HAP-1 (cell line): ENCODE measurements around the gene VTI1B.
"Not testable (repeated sequence)": the region's sequence is repeated elsewhere in the genome, so short reads cannot be mapped to it uniquely, and the experiment has no call there.

Source experiments
- DNase-seq, 2 experiments: peaks; one replicate each; pipeline ENCODE4 v3.0.0-alpha.2; 2016 to 2020; ENCODE audit warnings: low spot score in 2 of 2
- H3K27me3 ChIP-seq: fragments of 250-450 bp; sonication (Bioruptor Pico); 2 replicates; pipeline ENCODE4 v1.5.1; 2020; ENCODE audit warnings: low read depth, mild to moderate bottlenecking, moderate library complexity
- H3K36me3 ChIP-seq: fragments of 250-450 bp; sonication (Bioruptor Pico); replicated peaks from 2 replicates; pipeline ENCODE4 v1.5.1; 2020; ENCODE audit warnings: mild to moderate bottlenecking
- H3K4me1 ChIP-seq: fragments of 250-450 bp; sonication (Bioruptor Pico); 2 replicates; pipeline ENCODE4 v1.5.1; 2020; ENCODE audit warnings: mild to moderate bottlenecking
- H3K4me3 ChIP-seq: fragments of 250-450 bp; sonication (Bioruptor Pico); 2 replicates; pipeline ENCODE4 v1.5.1; 2020; ENCODE audit warnings: mild to moderate bottlenecking, moderate library complexity
- H3K9me3 ChIP-seq: fragments of 250-450 bp; sonication (Bioruptor Pico); 2 replicates; pipeline ENCODE4 v1.5.1; 2020; ENCODE audit warnings: mild to moderate bottlenecking, moderate library complexity
- in situ Hi-C: fragments of 300-500 bp; cut with MboI; formaldehyde crosslinking; loops from 3 replicates; pipeline ENCODE4 v1.14.3; 2020; ENCODE audit warnings: low sequenced_read_pairs, inconsistent platforms, mixed read lengths

Gene VTI1B

GRCh38 chr14:67633451-67634147 lies 40.8 kb downstream of the VTI1B start:
- in situ Hi-C loops, result no loop called here
- DNase-seq, result no peak
- Histone ChIP-seq H3K4me3 (no peak overlapping the region), H3K27me3 (no peaks in the 10 kb centered on the region), H3K9me3 (no peaks in the 10 kb centered on the region), H3K4me1 (no peaks in the 10 kb centered on the region), H3K36me3 (no peaks in the 10 kb centered on the region; the same call in 1 of the 2 replicates)

- no peaks in the 10 kb centered on the region for H3K9me3 ChIP-seq
- in situ Hi-C loops, result no loop called here
- no peaks in the 10 kb centered on the region for H3K4me1 ChIP-seq
- no peaks in the 10 kb centered on the region for H3K36me3 ChIP-seq
- no peak for DNase-seq
- no peaks in the 10 kb centered on the region for H3K27me3 ChIP-seq
- H3K4me3 ChIP-seq, result no peak overlapping the region
Measured at GRCh38 chr14:67630938-67631337, 43.5 kb downstream of the VTI1B start.

GRCh38 chr14:67630186-67630585 lies 44.2 kb downstream of the VTI1B start:
- H3K4me1 ChIP-seq, result no peaks in the 10 kb centered on the region
- no peaks in the 10 kb centered on the region for H3K36me3 ChIP-seq
- in situ Hi-C loops, result no loop called here
- DNase-seq, result no peak
- H3K4me3 ChIP-seq, result no peak overlapping the region
- no peaks in the 10 kb centered on the region for H3K9me3 ChIP-seq
- H3K27me3 ChIP-seq, result no peaks in the 10 kb centered on the region

- Histone ChIP-seq H3K4me1 (no peaks in the 10 kb centered on the region), H3K36me3 (no peaks in the 10 kb centered on the region; the same call in 1 of the 2 replicates), H3K27me3 (no peaks in the 10 kb centered on the region), H3K9me3 (no peaks in the 10 kb centered on the region), H3K4me3 (no peak overlapping the region)
- no peak for DNase-seq
- in situ Hi-C loops, result no loop called here
Measured at GRCh38 chr14:67627519-67627918, 46.9 kb downstream of the VTI1B start.

- H3K9me3 ChIP-seq, H3K36me3 ChIP-seq, H3K4me1 ChIP-seq, DNase-seq, H3K27me3 ChIP-seq, in situ Hi-C loops, H3K4me3 ChIP-seq: not testable (repeated sequence)
Measured at GRCh38 chr14:67626131-67626530, 48.3 kb downstream of the VTI1B start.

- Histone ChIP-seq H3K27me3 (no peaks in the 10 kb centered on the region), H3K36me3 (peaks cover 12% of the 10 kb centered on the region; the same call in 1 of the 2 replicates), H3K4me1 (peaks cover 9% of the 10 kb centered on the region), H3K4me3 (no peak overlapping the region), H3K9me3 (no peaks in the 10 kb centered on the region)
- DNase-seq, result no peak
- in situ Hi-C loops, result no loop called here
Measured at GRCh38 chr14:67623114-67623513, 51.3 kb downstream of the VTI1B start.

GRCh38 chr14:67622675-67623074 lies 51.8 kb downstream of the VTI1B start:
- in situ Hi-C loops, result no loop called here
- Histone ChIP-seq H3K4me1 (peaks cover 9% of the 10 kb centered on the region), H3K27me3 (no peaks in the 10 kb centered on the region), H3K4me3 (no peak overlapping the region), H3K9me3 (no peaks in the 10 kb centered on the region), H3K36me3 (peaks cover 12% of the 10 kb centered on the region; the same call in 1 of the 2 replicates)
- DNase-seq, result no peak

- DNase-seq, result peak; percentile 43 to 67
- H3K4me3 ChIP-seq, result peak overlapping the region; percentile 74
- peaks cover 9% of the 10 kb centered on the region for H3K4me1 ChIP-seq
- H3K36me3 ChIP-seq, result peaks cover 12% of the 10 kb centered on the region; the same call in 1 of the 2 replicates
- H3K9me3 ChIP-seq, result no peaks in the 10 kb centered on the region
- in situ Hi-C loops, result no loop called here
- H3K27me3 ChIP-seq, result no peaks in the 10 kb centered on the region
Measured at GRCh38 chr14:67620217-67620785, 54.1 kb downstream of the VTI1B start.

- H3K36me3 ChIP-seq, result peaks cover 12% of the 10 kb centered on the region; the same call in 1 of the 2 replicates
- in situ Hi-C loops, result no loop called here
- H3K27me3 ChIP-seq, result no peaks in the 10 kb centered on the region
- no peaks in the 10 kb centered on the region for H3K9me3 ChIP-seq
- DNase-seq, result peak; percentile 96 to 99
- peaks cover 9% of the 10 kb centered on the region for H3K4me1 ChIP-seq
- peak within 1 kb of the TSS; percentile 74 for H3K4me3 ChIP-seq
Measured at GRCh38 chr14:67619446-67620216, 54.8 kb downstream of the VTI1B start, which contains the start of gene ARG2. Gene ARG2, plus strand, starts transcription at chr14:67619920. Its CDS starts 58 bp downstream, at chr14:67619978.

GRCh38 chr14:67618617-67619063 lies 55.8 kb downstream of the VTI1B start:
- Histone ChIP-seq H3K4me3 (no peak overlapping the region), H3K36me3 (peaks cover 12% of the 10 kb centered on the region; the same call in 1 of the 2 replicates), H3K4me1 (peaks cover 9% of the 10 kb centered on the region), H3K9me3 (no peaks in the 10 kb centered on the region), H3K27me3 (no peaks in the 10 kb centered on the region)
- in situ Hi-C loops, result no loop called here
- peak; percentile 54 to 86 for DNase-seq

GRCh38 chr14:67610491-67610890 lies 63.9 kb downstream of the VTI1B start:
- no peak for DNase-seq
- no peak overlapping the region for H3K4me3 ChIP-seq

GRCh38 chr14:67609642-67610310 lies 64.7 kb downstream of the VTI1B start:
- DNase-seq, result peak; percentile 71
- H3K4me3 ChIP-seq, result no peak overlapping the region
- in situ Hi-C loops, result no loop called here
- peaks cover 13% of the 10 kb centered on the region for H3K4me1 ChIP-seq
- no peaks in the 10 kb centered on the region for H3K9me3 ChIP-seq
- H3K36me3 ChIP-seq, result no peaks in the 10 kb centered on the region
- H3K27me3 ChIP-seq, result no peaks in the 10 kb centered on the region

More at GRCh38 chr14:67610491-67610890, 63.9 kb downstream of the VTI1B start:
- in situ Hi-C loops, result no loop called here
- Histone ChIP-seq H3K9me3 (no peaks in the 10 kb centered on the region), H3K4me1 (peaks cover 13% of the 10 kb centered on the region), H3K27me3 (no peaks in the 10 kb centered on the region), H3K36me3 (no peaks in the 10 kb centered on the region)

- Histone ChIP-seq H3K9me3 (no peaks in the 10 kb centered on the region), H3K4me3 (no peak overlapping the region), H3K27me3 (no peaks in the 10 kb centered on the region), H3K4me1 (peaks cover 13% of the 10 kb centered on the region), H3K36me3 (no peaks in the 10 kb centered on the region)
- DNase-seq, result no peak
- in situ Hi-C loops, result no loop called here
Measured at GRCh38 chr14:67607646-67608045, 66.8 kb downstream of the VTI1B start.
